ENCODE data around the gene CTDNEP1.
"Not testable (repeated sequence)": the region's sequence is repeated elsewhere in the genome, so short reads cannot be mapped to it uniquely, and the experiment has no call there.

DNA sequence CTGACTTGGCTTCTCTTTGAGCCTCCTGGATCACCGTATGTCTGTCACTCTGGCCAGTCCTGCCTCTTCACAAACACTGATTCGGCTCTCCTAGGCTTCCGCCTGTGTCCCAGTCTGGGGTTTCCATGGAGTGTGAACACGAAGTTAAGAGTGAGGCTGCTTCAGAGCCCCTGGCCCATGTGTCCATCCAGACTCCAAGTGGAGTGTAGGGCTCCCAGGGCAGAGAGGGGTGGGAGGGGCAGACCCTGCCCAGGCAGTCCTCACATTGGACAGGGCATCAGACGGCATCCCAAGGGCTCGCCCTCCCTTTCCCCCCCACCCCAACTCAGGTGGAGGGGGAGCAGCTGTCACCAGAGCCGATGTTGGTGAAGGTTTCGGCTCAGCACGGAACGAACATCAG is 7.7 kb downstream of the CTDNEP1 start:
- TF ChIP-seq, protein P1, sequence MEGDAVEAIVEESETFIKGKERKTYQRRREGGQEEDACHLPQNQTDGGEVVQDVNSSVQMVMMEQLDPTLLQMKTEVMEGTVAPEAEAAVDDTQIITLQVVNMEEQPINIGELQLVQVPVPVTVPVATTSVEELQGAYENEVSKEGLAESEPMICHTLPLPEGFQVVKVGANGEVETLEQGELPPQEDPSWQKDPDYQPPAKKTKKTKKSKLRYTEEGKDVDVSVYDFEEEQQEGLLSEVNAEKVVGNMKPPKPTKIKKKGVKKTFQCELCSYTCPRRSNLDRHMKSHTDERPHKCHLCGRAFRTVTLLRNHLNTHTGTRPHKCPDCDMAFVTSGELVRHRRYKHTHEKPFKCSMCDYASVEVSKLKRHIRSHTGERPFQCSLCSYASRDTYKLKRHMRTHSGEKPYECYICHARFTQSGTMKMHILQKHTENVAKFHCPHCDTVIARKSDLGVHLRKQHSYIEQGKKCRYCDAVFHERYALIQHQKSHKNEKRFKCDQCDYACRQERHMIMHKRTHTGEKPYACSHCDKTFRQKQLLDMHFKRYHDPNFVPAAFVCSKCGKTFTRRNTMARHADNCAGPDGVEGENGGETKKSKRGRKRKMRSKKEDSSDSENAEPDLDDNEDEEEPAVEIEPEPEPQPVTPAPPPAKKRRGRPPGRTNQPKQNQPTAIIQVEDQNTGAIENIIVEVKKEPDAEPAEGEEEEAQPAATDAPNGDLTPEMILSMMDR (IDR thresholded peaks at IDR 0.05), result not testable (repeated sequence)
- TF ChIP-seq POLR2A (IDR thresholded peaks at IDR 0.05), result not testable (repeated sequence)

Measured in right lobe of liver (tissue), 4 donors.